22Rv1 (cell line): ENCODE results near the gene FEM1C.

Experiments
- CTCF ChIP-seq: fragments of 450-650 bp; IDR thresholded peaks from 2 replicates; pipeline ENCODE4 v1.5.1; 2017; ENCODE audit warnings: mild to moderate bottlenecking
- ZFX ChIP-seq: fragments of 450-650 bp; IDR thresholded peaks from 2 replicates; pipeline ENCODE4 v1.6.1; 2017; ENCODE audit warnings: antibody characterized with exemption, borderline replicate concordance

- TF ChIP-seq CTCF (no peak), ZFX (no peak)
Measured at GRCh38 chr5:115478281-115478680, 66.3 kb downstream of the FEM1C start.
